ENCODE results near the gene INKA1.

The INKA1 gene

DNA sequence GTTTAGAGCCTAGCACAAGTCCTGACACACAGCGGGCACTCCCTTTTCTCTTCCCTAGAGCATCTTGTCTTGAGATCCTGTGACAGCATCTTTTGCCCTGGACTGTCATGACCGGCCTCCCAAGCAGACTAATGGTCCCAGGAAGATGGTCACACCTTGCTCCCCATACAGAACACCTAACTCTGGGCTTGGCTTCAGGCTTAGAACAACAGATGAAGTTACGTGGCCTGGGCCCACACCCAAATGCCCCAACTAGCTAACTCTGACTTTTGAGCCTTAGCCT is 15.9 kb upstream of the INKA1 start:
- no peak for DNase-seq

DNA sequence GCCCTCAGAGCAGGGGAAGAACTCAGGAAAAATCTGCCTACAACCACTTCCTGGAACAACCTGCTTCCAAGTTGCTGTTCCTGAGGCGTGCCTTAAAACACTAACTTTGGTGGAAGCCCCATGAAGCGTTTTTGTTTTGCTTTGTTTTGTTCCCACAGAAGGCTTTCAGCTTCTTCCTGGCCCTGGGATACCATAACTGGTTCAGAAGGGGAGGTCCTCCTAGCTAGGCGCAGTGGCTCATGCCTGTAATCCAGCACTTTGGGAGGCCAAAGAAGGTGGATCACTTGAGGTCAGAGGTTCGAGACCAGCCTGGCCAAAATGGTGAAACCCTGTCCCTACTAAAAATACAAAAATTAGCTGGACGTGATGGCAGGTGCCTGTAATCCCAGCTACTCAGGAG is 15.5 kb upstream of the INKA1 start:
- no peak for DNase-seq

DNA sequence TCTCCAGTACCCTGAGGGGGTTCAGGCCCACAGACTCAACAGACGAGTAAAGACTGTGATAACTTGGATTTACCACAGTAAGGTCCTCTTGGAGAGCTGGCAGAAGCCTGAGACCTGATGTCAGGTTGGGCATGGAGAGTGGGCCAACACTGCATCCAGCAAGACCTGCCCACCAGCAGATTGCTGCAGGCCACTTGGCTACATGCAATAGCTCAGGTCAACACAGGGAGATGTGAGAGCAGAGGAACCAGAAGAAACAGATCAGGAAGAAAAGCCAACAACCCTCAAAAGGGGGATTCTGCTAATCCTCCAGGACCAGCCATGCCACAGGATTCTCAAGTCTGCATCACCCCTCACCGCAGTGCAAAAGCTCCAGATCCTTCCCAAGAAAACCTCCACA is 15.0 kb upstream of the INKA1 start:
- no peak for DNase-seq

DNA sequence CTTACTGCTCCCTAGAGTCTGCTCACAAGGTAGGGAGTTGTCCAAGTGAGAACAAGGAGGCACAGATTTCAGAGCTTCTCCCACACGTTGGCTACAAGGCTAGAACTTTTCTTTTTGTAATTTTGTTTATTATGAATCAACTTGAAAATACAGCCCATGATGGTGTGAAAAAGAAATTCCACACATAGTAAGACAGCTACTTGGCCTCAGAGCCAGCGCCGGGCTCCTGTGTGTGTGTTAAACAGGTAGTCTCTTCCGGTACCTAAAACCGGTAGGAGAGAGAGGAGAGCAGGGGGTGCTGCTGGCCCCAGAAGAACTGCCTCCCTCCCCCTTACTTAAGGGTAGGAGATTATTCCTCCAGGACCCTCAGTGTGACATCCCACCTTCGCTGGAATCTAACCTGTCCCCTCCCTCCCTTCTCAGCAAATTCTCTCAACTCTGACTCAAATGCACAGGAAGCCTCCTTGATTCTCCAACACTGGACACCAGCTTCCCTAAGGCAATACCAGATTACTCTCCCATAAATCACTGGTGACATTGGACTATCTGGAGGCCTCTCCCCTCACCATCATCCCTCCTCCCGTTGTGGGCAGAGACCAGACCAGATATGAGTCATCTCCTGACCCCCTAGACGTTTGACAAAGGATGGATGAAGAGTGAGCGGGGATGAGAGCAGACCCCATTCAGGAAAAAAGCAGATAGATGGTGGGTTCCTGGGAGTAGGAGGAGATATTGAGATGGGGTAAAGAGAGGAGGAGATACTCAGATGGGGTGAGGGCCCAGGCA is 12.2 kb upstream of the INKA1 start:
- no peak for DNase-seq

DNA sequence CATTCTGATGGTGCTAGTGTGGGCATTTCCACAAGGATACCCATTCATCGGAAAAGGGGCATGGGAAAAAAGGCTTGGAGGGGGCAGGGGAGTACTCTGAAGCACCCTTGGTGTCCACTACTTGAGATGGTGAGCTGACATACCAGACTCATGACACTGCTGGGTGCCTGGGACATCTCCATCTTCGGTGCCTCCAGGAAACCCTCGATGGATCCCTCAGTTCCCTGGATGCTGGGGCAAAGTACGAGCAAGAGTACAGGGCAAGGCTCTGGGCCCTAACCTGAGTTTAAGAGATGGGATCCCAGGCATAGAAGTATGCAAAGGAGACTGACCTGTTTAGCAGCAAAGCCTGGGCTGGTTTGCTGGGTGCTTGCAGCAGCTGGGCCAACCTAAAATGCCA is 11.5 kb upstream of the INKA1 start:
- no peak for DNase-seq

DNA sequence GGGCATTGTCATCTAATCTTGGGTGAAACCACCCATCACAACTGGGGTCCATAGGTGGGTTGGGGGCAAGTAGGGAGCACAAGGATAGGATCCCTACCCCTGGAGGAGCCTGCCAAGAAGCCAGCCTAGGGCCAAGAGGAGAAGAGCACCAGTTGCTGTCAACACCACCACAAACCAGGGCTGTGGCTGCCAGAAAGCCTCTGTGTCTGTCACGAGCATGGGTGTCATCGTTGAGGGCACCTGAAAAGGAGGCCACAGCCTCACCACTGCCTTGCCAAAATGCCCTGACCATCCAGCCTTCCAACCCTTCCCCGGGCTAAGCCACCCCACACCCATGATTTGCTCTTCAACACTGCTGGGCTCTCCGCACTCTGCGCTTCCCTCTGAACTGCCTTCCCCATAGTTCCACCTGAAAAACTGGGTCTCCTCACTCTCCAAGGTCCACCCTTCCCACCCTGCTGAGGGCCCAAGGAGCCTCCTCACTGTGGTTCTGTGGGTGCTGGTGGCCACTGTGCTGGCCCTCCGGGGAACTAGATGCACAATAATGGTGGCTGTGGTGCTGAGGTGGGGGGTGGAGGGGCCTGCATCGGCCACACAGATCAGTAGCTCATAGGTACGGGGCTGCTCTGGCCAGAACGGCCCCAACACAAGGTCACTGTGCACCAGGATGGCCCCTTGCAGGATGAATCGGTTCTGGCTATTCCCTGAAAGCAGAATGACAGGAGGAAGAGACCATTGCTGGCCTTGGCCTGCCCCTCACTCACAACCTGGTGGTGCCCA is 10.5 kb upstream of the INKA1 start:
- DNase-seq, result no peak

DNA sequence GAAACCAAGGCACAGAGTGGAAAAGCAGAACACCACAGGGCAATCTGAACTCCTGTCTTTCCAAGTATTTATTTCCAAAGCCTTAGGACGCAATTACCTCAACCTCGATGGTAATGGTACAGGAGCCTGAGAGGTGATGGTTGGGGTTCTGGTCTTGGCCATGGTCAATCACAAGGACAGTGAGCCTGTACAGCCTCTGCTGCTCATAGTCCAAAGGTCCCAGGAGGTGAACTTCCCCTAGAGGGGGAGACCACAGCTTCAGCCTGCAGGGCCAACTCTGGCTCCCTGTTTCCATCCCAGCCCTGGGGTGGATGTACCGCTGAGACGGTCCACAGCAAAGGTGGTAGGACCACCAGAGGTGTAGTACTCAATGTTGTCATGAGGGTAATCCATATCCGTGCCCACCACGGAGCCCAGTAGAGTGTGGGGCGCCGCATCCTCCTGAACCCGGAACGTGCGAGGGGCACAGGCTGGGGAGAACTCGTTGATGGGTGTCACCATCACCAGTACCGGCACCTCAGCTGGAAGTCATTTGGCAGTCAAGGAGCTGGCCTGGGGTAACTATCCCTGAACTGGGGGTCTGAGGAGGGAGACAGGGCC is 9.5 kb upstream of the INKA1 start:
- DNase-seq, result no peak

DNA sequence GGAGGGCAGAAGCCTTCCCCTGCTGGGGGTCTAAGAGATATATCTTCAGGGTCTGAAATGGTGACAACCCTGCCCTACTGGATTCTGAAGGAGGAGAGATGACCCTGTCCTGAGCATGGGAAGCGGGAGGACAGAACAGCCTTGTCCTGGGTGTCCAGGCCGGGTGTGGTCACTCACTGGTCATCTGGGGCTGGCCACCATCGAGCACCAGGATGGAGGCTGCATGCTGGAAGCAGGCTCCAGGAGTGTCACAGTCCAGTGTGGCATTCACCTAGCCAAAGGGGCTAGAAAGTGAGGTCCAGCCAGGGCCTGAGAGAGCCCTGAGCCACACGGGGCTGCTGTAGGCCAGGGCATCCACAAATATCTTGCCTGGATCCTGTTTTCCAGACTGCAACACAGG is 8.6 kb upstream of the INKA1 start:
- no peak for DNase-seq

DNA sequence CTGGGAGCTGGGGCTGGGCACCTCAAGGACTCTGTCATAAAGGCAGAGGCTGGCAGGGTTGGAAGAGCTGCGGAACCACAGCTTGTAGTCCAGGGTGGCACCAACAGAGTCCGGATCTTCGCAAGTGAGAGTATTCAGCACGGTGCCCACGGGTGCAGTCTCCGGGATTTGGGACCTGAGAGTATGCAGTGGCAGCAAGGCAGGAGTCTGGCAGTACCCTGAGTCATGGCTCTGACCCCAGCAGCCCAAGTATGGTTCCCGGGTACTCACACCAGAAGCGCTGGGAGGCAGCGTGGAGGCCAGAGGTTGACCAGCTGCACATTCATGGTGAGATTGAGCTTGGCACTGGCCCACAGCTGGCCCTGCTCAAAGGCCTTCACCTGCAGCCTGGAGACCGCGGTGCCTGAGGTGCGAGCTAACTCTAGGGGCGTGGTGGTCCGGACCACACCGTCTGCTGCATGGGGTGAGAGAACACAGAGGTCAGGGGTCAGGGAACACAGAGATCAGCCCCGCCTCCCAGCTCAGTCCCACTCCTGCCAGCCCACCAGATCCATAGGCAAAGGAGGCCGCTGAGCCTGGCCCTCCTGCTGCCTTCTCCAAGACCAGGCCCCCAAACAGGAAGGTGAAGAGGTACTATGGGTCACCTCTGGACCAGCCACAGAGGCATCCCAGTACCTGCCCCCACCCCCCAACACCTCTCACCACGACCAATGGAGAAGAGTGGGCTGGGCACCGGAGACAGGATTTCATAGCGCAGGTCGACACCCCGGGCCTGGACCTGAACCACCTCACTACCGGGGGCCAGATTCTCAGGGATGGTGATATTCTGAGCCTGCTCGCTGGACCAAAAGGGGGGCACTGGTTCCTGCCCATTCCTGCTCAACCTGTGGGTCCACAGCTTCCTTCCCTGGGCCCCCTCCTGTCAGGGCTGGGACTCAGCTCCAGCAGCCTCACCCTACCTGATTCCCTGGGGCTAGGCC is 7.8 kb upstream of the INKA1 start:
- no peak for DNase-seq

DNA sequence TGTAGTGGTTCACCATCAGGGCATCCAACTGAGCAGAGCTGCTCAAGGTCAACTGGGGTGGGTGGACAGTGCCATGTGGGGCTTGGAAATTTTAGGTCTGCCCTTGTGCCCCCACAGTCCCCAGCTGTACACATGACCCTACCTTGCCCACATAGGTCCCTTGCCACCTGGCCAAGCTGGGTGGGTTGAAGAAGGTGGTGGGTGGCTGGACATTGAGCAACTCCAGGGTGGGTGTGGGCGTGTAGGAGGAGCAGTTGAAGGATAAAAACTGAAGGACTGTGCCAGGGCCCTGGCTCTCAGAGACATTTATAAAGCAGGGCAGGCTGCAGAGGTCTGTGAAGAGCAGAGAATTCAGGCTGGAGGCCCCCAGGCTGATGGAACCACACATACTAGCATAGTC is 4.0 kb upstream of the INKA1 start:
- no peak for DNase-seq

DNA sequence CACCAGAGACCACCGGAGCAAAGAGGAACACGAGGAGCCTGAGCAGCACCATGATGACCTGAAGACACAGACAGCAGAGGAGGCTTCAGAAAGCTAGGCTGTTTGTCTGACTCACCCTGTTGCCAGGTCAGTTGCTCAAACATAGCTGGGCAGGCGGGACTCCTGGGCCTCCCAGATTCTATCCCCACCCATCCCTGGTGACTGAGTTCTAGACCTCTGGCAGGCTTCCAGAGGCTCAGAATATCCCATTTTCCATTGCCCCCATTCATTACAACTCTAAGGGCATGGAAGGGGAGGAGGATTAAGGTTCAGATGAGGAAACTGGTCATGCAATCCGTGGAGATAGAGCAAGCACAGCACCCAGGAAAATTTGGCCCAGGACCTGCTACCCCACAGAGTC is 3.3 kb upstream of the INKA1 start, which contains the start of gene CDHR4:
TSS of gene CDHR4 (minus strand) at position 113 of the 400 bp plus-strand sequence. CDS start at position 52, 61 bp downstream.
- no peak for DNase-seq

DNA sequence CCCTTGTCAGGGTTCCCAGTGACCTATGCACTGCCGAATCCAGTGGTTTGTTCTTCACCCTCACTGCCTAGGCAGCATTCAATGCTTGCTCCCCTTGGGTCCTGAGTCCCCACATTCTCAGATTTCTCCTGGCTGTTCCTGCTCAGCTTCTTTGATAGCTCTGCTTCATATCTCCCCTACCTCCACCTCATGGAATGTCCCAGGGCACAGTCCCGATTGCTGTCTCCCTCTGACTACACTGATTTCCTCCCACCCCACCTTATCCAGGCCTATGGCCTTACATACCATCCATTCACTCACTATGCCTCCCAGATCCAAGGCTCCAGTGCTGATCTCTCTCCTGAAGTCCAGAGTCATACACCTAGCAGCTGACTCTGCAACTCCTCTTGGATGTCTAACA is 1.9 kb upstream of the INKA1 start:
- no peak for DNase-seq

DNA sequence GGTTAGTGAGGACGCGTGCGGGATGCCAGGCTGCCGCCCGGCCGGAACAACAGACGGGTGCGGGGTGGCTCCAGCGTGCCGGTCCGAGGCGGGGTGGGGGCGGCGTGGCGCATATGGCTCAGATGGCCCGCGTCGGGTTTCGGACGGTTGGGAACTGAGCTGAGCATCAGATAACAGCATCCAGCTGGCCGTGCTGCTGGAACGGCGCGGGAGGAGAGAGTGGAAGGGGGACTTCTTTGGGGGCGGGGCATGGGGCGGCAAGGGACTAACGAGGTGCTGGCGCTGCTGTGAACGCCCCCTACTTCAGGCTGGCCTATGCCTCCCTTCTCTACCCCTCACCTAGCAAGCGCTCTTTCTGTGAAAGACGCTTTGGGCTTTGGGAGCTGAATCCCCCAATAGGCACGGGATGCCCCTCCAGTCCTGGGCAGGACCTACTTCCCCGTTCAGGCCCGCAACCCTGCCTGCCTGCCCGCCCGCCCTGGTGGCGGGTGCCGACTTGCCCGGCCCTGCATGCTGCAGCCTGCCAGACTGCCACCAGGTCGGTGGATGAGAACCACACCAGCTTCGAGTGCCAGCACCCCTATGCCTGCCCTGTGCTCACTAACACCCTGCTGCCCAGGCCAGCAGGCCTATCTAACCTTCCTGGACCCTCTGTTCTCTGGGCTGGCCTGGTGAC is 542 bp downstream of the INKA1 start:
- DNase-seq, result no peak

DNA sequence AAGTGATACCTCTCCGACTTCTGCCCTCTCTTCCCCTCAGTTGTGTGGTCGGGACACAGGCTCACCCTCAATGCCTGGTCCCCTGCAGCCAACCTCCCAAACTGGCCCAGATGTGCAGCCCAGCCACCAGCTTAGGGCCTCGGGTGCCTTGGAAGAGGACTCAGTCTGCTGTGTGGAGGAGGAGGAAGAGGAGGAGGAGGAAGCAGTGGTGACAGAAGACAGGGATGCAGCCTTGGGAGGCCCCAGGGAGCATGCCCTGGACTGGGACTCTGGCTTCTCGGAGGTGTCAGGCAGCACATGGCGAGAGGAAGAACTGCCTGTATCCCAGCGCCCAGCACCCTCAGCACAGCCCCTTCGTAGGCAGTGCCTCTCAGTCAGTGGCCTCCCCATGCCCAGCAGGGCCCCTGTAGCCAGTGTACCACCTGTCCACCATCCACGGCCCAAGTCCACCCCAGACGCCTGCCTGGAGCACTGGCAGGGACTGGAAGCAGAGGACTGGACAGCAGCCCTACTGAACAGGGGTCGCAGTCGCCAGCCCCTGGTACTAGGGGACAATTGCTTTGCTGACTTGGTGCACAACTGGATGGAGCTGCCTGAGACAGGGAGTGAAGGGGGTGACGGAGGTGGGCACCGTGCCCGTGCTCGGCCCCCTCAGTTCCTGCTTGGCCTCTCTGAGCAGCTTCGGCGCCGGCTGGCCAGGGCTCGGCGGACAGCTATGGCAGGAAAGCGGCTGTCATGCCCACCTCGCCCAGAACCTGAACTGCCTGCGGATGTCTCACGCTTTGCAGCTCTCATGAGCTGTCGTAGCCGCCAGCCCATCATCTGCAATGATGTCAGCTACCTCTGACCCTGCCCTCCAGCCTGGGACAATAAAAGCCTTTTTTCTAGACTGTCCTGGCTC is 1.3 kb downstream of the INKA1 start:
- no peak for DNase-seq

DNA sequence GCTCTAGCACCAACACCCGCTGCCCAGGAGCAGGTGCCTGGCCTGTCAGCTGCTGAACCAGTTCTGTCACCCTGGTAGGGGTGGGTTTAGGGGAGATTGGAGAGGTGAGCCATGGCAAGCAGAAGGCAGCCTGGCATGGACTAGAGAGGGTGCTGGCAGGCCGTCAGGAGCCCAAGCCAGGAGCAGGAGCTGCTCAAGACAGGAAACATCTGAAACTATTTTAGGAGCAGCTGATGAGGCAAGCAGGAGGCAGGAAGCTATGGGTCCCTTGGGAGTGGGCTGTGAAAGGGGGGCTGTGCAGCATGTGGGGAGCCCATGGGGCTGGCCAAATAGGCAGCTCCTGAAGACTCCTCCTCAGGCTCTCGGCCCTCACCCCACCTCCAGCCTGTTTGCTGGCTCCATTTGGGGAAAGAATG is 2.3 kb downstream of the INKA1 start:
- no peak for DNase-seq

DNA sequence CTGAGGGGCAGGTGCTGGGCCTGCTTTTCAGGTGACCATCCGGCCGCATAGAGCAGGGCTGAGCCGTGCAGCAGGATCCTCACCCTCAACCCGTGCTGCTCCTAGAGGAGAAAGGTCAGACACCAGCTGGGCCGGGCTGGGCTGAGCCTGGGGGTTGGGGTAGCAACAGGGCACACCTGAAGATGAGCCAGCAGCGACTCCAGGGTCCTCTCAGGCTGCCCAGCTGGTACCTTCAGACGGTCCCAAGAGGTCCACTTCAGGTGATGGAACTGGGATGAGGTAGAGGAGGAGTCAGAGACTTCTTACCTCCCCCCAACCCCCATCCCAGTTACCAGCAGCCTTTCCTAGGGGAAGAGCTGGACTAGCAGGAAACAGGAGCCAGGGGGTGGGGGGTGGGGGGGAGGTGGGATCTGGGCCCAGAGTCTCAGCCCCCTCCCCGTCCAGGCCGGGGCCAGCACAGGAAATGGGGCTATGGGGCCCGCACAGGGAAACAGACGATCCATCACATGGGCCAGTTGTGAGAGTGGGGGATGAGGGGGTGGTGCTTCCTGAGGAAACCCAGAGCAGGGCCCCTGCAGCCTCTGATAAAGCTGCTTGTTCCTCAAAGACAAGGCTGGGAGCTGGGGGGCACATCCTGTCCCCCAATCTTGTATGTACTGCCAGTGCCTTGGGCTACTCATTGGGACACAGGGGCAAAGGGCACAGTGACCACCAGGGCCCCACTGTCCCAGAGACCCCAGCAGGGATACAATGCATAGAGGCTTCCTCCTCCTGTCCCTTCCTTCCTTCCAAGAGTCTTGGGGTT is 3.0 kb downstream of the INKA1 start:
- DNase-seq, result no peak

DNA sequence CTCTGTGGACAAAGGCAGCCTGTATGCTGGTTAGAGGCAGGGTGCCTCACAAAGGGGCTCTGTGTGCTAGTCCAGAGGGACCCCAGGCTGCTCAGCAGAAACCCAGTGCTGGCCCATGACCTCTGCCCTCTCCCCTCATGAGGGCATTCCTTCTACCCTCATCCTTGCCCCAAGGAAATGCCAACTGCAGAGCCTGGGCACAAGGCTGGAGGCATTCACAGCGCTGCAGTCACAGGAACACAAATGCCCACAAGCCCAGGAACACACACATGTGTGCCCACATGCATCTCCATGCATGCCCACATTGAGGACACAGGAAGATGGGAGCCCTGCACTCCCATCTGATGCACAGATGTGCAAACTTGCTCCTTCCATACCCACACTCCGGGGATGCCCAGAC is 3.8 kb downstream of the INKA1 start:
- no peak for DNase-seq

DNA sequence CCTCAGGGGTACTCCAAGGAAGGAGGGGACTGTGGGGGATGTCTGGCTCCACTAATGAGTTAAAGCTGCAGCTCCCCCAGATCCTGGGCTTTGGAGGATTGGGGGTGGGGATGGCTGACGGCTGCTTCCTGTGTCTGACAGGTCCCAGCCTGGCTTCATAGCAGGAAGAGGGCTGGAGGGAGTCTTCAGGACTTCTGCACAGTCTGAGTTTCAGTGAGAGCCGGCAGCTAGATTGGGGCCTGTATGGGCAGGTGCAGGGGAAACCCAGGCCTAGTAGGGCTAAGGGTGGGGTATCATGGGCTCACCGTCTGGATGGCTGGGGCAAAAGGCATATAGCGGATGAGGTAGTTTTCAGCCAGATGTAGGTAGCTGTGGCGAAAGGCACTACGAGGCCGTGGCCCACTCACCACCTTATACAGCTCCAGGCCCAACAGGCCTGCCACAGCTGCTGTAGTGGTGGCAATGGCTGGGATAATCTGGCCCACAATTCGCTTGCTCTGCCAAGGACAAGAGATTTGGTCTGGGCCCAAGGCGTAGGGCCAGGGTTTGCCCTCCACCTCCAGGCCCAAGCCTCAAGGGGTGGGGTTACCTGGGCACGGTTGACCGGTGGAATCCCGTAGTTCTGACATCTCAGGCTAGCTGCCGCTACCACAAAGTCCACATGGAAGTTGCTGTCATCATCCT is 4.5 kb downstream of the INKA1 start:
- no peak for DNase-seq

DNA sequence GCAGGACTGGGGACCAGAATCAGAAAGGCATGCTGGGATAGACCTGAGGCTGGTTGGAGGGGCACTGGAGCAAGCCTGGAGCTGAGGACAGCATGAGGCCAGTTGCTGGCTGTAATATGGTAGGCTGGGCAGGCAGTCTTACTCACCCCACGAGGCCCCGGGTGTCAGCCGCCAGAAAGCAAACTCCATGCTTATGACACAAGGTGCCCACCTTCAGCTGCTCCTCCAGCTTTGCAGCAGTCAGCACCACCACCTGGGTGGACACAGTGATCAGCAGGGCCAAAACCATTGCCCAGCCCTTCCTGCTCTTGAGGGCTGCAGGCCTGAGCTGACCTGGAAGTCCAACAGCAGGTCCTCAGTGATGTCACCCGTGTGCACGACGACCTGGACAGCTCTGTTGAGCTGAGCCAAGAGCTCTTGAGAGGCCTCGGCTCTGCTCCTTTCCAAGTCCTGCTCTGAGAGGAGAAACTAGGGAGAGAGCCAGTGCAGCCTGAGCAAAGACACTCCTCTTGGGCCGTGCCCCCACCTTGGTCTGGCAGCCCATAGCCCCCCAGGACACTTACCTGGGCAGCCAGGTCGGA is 9.9 kb downstream of the INKA1 start:
- no peak for DNase-seq

All from NCI-H1436 treated with DMSO at 0.1 percent for 48 hours (cell line).